HG02623 (cell line): Measurements from ENCODE around the gene PISD.

Experiments
- ATAC-seq: cut with Tn5 transposase; IDR thresholded peaks from one replicate; pipeline ENCODE4 v1.9.1; 2021; ENCODE audit warnings: moderate library complexity; ENCODE audit not compliant: unreplicated experiment

PISD gene

GRCh38 chr22:31626427-31627150, 35.4 kb downstream of the PISD start:
- ATAC-seq: no peak

GRCh38 chr22:31625661-31626426, 36.2 kb downstream of the PISD start:
- no peak for ATAC-seq

DNA sequence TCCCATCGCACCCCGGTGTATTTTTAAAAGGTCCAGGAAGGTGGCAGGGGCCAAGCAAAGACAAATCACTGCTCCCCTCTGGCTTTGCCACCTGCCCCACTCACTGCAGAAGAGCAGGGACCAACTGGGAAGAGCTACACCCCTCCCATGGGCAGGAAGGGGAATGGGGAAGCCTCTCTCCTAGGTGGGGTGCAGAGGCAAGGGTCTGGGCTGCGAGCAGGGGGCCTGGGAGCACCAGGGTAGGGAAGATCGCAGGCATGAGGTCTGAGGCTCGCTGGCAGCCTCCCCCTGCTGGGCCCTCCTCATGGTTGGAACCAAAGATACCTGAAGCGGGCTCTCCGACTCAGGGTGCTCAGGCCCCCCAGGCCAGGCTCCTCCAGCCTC, 36.8 kb downstream of the PISD start:
- no peak for ATAC-seq

DNA sequence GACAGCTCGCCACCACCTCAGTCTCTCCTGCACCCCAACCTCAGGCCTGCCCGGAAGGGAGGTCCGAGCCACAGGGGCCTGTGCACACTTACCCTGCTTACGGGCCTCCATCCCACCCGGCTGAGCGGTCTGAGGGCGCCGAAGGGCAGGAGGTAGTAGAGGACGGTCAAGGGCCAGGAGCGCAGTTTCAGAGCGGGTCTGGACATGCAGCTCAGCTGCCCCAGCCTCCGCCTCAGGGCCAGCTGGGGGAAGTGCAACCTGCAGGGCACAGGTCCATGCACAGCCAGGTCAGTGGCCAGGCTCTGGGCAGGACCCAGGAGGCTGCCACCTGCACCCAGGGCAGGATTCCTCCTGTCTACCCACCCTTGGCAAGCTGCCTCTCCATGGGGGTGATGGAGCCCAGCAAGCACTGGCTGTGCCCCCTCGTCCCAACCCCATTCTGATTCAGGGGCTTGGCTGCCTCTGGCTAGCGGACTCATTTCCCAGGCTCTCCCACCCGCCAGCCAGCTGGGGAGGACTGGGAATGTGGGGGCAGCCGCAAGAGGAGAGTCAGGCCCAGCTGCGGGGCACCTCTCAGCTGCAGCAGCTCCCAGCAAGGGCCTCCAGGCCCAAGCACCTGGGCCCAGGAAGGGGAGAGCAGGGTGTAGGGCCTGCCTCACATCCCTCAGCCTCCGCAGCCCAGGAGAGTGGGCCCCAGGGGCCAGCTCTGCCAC, 38.3 kb downstream of the PISD start:
- no peak for ATAC-seq

DNA sequence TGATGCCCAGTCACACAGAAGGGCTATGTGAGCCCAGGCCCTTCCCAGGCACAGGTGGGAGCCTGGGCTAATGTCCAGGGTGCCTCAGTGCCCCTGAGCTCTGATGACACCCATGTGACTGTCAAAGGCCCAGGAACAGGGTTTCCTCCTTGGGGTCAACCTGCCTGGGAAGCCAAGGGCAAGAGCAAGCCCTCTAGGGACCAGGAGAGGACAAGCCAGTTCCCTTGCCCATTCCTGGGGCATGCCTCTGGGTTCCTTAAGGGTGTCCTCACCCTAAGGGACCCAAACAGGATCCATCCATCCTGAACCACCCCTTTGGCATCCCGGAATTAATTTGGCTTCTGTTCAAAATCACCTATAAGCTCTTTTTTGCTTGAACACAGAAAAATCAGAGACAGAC, 39.0 kb downstream of the PISD start:
- no peak for ATAC-seq

- no peak for ATAC-seq
Measured at GRCh38 chr22:31621507-31622124, 40.4 kb downstream of the PISD start.

DNA sequence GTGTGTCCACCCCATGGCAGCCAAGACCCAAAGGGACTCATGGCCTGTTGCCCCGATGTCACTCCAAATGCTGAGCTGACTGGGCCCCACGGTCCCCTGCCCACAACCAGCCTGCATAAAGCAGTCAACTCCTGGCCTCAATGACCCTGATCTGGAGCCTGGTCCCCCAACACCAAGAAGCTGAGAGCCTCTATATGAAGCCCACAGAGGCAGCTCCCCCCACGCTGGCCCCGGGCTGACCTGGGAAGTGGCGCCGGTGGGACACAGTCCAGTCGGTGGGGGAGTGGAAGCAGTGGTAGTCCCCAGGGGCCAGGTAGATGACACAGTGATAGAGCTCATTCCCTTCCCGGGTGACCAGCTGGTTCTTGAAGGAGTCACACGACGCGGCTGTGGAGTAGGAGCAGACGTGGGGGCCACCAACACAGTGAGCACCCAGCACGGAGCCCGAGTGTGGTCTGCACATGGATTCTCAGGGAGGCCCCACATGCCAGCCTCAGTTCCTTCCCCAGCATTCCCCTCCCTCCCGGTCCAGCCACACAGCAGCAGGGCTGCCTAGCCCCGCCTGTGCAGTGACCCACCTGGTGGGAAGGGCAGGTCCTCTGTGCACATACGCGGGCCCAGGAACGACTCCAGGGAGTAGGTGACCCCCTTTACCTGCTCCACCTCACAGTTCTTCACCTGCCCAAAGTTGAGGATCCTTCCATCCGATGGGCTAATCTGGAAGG, 41.1 kb downstream of the PISD start:
- ATAC-seq: no peak

DNA sequence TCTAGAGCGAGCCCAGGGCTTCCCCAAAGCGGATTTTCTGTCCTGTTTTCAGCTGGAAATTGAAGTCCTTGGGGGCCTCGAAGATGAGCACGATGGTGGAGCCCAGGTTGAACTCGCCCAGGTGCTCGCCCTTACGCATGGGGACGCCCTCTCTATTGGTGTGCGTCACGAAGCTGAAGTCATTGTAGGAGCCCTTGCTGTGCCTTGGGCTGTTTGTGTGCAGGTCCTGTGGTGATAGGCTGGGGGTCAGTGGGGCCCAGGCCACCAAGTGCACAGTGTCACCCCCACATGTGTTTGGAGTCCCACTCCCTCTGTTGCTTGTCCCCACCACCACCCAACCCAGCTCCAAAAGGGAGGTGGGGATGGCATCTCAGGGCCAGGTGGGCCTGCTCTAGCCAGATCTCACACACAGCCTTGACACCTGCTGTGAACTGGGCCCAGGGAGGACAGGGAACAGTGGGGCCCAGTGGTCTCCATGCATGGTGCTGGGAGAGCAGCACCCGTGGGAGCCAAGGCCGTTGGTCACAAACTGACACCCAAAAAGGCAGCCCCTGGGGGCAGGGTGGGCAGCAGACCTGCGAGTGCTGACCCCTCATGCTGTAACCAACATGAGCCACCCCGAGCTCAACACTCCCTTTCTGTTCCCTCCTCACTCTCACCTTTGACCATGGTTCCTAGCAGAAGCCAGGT, 42.3 kb downstream of the PISD start:
- no peak for ATAC-seq

DNA sequence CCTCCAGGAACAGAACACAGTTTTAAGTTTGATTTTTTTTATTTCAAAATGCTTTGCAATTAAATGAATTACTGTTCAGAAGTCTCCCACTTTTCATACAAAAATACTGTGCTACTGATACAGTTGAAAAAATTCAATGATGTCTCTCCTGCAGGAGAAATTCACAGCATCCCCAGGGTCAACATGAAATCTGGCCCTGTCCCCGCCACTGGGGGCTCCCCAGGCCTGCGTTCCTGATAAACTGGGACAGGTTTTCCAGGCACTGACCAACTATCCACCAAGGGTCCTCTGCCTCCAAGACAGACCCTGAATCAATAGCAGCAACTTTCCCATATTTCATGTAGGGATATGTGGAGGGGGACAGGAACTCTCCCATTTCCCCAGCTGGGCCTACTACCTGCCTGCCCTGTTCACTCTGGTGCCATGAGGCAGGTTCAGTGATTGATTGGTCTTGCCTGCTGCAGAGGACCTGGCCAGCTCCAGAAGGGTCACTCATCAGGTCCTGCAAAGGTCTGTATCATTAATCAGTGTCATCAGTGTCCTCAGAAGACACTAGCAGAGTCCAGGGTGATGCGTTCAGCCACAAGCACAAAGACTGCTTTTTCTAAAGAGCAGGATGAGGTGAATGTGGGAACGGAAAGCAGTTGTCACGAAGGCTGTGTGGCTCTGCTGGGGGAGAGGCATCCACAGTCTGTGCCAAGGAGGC, 43.4 kb downstream of the PISD start:
- ATAC-seq: no peak

DNA sequence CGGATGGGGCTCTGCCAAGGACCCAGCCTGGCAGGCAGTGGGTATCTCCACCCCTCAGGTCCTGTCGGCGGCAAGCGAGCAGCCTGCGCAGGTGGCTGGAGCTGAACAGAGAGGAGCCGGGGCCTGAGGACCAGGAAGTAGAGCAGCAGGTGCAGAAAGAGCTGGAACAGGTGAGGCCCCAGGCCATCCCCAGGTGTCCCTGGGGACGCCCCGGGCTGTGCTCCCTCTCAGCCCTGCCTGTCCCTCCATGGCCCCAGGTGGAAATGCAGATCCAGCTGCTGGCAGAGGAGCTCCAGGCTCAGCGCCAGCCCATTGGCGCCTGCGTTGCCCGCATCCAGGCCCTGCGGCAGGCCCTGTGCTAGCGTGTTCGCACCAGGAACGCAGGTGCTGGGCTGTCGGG, 44.0 kb downstream of the PISD start:
- no peak for ATAC-seq

- peak; percentile 63 for ATAC-seq
Measured at GRCh38 chr22:31616315-31616980, 45.6 kb downstream of the PISD start.

DNA sequence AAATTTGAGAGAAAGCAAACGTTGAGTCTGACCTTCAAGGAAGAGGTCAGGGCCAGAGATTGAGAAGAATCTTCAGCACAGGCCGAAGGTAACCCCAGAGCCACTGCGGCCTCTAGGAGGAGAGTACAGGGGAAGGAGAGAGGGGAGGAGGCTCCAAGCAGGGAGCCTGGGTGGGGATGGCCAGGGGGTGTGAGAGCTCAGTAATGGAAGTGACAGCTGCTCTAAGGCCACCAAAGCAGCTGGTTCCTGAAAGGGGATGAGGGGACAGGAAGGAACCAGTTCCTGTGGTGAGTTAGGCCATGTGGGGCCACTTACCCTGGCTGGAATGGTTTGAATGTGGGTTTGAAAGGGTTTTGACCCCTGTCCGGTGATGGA, 46.1 kb downstream of the PISD start:
- ATAC-seq: no peak

GRCh38 chr22:31615491-31615860, 46.5 kb downstream of the PISD start:
- no peak for ATAC-seq

- no peak for ATAC-seq
Measured at GRCh38 chr22:31614781-31615490, 47.1 kb downstream of the PISD start.

DNA sequence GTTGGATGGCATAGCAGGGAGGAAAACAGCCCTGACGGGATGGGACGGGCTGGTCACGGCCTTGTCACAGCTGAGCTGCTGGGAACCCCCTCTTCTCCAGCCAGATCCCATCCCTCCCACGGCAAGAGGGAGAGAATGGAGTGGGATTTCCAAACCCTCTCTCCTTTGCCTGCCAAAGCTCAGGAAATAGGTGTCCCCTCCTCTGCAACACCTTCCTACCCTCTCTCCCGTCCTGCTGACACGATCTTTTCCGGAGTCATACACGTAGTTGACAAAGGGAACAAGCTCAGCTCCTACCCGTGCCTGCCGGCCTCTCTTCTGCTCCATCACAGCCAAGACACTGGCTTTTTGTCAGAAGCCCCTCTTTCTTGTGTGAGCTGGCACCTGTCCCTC, 48.1 kb downstream of the PISD start:
- ATAC-seq: no peak

GRCh38 chr22:31613286-31613903, 48.6 kb downstream of the PISD start:
- ATAC-seq: no peak

GRCh38 chr22:31612891-31613285, 49.1 kb downstream of the PISD start:
- ATAC-seq: no peak

DNA sequence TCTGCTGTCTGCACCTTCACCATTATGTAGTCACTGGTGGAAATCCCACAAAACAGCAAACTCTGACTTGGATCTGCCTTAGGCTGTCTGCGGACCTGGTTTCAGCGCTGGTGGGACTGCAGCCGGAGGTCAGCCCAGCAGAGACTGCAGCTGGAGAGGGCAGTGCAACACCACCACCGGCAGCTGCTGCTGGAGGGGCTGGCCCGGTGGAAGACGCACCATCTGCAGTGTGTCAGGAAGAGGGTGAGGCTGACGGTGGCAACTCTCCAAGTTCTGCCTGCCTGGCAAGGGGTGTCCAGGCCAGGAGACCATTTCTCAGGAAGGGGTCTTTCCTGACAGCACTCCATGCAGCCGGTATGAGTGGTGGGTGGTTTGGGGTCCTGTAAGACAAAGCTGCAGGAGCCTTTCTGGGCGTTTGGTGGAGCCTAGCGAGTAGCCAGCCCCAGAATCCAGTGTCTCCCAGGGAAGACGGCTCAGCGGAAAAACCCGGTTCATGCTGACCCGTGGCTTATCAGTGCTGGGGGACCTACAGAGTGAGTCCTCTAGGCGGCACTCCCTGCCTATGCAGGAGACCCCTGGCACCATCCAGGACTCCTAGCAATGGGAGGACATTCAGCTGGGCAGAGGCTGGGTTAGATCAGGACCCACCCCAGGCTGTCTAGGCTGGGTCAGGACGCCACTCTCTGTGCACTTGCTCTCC, 50.8 kb downstream of the PISD start:
- ATAC-seq: no peak
